Small intestine (tissue), 7 donors: ENCODE results near the gene ASPSCR1. TPM values are rescaled to one million over a fixed set of nuclear protein-coding genes. Genes with fewer than 3 reads are reported as not detected.
A peak's percentile ranks its signal among the peaks of the same experiment; 100 is the strongest.

Experiments
- DNase-seq, 2 donors: peaks; one replicate each; pipeline versions ENCODE4 v3.0.0 to v3.0.0-alpha.2; 2013
- FAIRE-seq: peaks from 2 replicates; lab custom pipeline; 2012; peaks lifted over from hg19 to GRCh38; lab: Jason Lieb, UNC
- H3K27ac ChIP-seq, 3 donors: one replicate each; pipeline ENCODE4 v1.5.1; 2013; ENCODE audit warnings: low read length in 2 of 3, mild to moderate bottlenecking in 2 of 3, control low read depth in 1 of 3, inconsistent platforms in 1 of 3, low read depth in 1 of 3, moderate library complexity in 1 of 3
- H3K27me3 ChIP-seq, 3 donors: one replicate each; pipeline ENCODE4 v1.6.1; 2013; ENCODE audit warnings: low read length in 3 of 3, inconsistent platforms in 1 of 3; ENCODE audit not compliant: control insufficient read depth in 3 of 3, insufficient read depth in 3 of 3
- H3K36me3 ChIP-seq, 3 donors: one replicate each; pipeline ENCODE4 v1.6.1; 2013; ENCODE audit warnings: low read length in 3 of 3, inconsistent platforms in 1 of 3, low read depth in 1 of 3, mild to moderate bottlenecking in 1 of 3, moderate library complexity in 1 of 3; ENCODE audit not compliant: control insufficient read depth in 3 of 3, insufficient read depth in 2 of 3
- H3K4me1 ChIP-seq, 3 donors: one replicate each; pipeline ENCODE4 v1.6.1; 2013; ENCODE audit warnings: low read length in 2 of 3, inconsistent platforms in 1 of 3, low read depth in 1 of 3, mild to moderate bottlenecking in 1 of 3, moderate library complexity in 1 of 3; ENCODE audit not compliant: control insufficient read depth in 3 of 3, insufficient read depth in 2 of 3
- H3K4me3 ChIP-seq, 3 donors: one replicate each; pipeline ENCODE4 v1.5.1; 2013; ENCODE audit warnings: low read length in 3 of 3, control low read depth in 1 of 3, inconsistent platforms in 1 of 3, low read depth in 1 of 3, mild to moderate bottlenecking in 1 of 3, moderate library complexity in 1 of 3
- H3K9me3 ChIP-seq, 2 donors: one replicate each; pipeline ENCODE4 v1.6.1; 2013; ENCODE audit warnings: low read depth in 1 of 2, low read length in 1 of 2; ENCODE audit not compliant: control insufficient read depth in 2 of 2, insufficient read depth in 1 of 2
- WGBS, 3 donors: extraction: QIAGEN DNeasy Blood & Tissue Kit; methylation state at CpG; one replicate each; pipeline ENCODE4 v1.1.7; 2013; 5-methylcytosine and 5-hydroxymethylcytosine counted together
- polyA plus RNA-seq, 4 donors: library from polyadenylated mRNA; stranded (reverse) in 3 of 4; unstranded in 1 of 4; fragments of 200-250 nt in 3 of 4; fragments of 120-200 nt in 1 of 4; gene quantifications; one replicate each; pipeline versions ENCODE4 v1.2.1 to v1.2.3, GENCODE V29; 2013
- donor health status: healthy with polysubstance abuse.
- donor health status: control.
- donor health status: control.
- donor health status: Bipolar disorder and iron deficiency.
- donor health status: healthy.

ASPSCR1 gene
- polyA plus RNA-seq, 4 donors: 23.5 to 96.7 (median 47.5) TPM

GRCh38 chr17:82022981-82023446, 45.6 kb downstream of the ASPSCR1 start, which contains the start of gene LRRC45:
TSS of gene LRRC45 (plus strand) at chr17:82023305. CDS start at chr17:82023644, 339 bp downstream.
- FAIRE-seq: peak; percentile 55

GRCh38 chr17:82023447-82024241, 46.2 kb downstream of the ASPSCR1 start:
- peaks cover 2 to 35% (median 5%) of the 10 kb centered on the region in 3 donors for H3K4me1 ChIP-seq
- no peaks in the 10 kb centered on the region for H3K27me3 ChIP-seq
- peaks cover 0 to 56% (median 0%) of the 10 kb centered on the region in 3 donors for H3K36me3 ChIP-seq
- H3K9me3 ChIP-seq: no peaks in the 10 kb centered on the region
- peak overlapping the region; percentile 60 to 82 (median 74) for H3K4me3 ChIP-seq
- no peak for FAIRE-seq
- no peak overlapping the region for H3K27ac ChIP-seq
- 1 to 4% (median 3%) methylated on average over 50 to 55 of the region's 55 CpGs for WGBS, 3 donors
- DNase-seq: peak; percentile 16 to 68

More at GRCh38 chr17:82022981-82023446, 45.6 kb downstream of the ASPSCR1 start, which contains the start of gene LRRC45:
- Histone ChIP-seq H3K4me3 (peak within 1 kb of the TSS; percentile 76 to 82 (median 77)), H3K27me3 (no peaks in the 10 kb centered on the region), H3K27ac (peak within 1 kb of the TSS in 2 of 3 donors; percentile 26 to 85), H3K9me3 (no peaks in the 10 kb centered on the region), H3K4me1 (peaks cover 2 to 35% (median 5%) of the 10 kb centered on the region in 3 donors), H3K36me3 (peaks cover 0 to 56% (median 0%) of the 10 kb centered on the region in 3 donors)
- WGBS, 3 donors: 1% methylated on average over 38 to 42 of the region's 42 CpGs
- peak; percentile 99 to 100 for DNase-seq

GRCh38 chr17:82024859-82025258, 47.4 kb downstream of the ASPSCR1 start:
- no peaks in the 10 kb centered on the region for H3K27me3 ChIP-seq
- FAIRE-seq (no peak), DNase-seq (no peak)
- peaks cover 2 to 31% (median 5%) of the 10 kb centered on the region in 3 donors for H3K4me1 ChIP-seq
- no peak overlapping the region for H3K4me3 ChIP-seq
- H3K36me3 ChIP-seq: peaks cover 0 to 58% (median 0%) of the 10 kb centered on the region in 3 donors
- no peaks in the 10 kb centered on the region for H3K9me3 ChIP-seq
- no peak overlapping the region for H3K27ac ChIP-seq
- 94 to 96% (median 95%) methylated on average over 16 to 17 of the region's 17 CpGs for WGBS, 3 donors

GRCh38 chr17:82025401-82026107, 48.1 kb downstream of the ASPSCR1 start:
- Histone ChIP-seq H3K4me3 (no peak overlapping the region), H3K27ac (no peak overlapping the region), H3K4me1 (peaks cover 2 to 31% (median 9%) of the 10 kb centered on the region in 3 donors), H3K9me3 (no peaks in the 10 kb centered on the region), H3K27me3 (no peaks in the 10 kb centered on the region), H3K36me3 (peaks cover 0 to 58% (median 0%) of the 10 kb centered on the region in 3 donors)
- DNase-seq (no peak), FAIRE-seq (no peak)
- WGBS, 3 donors: 93 to 96% (median 95%) methylated on average over 25 of the region's 25 CpGs

- no peak overlapping the region for H3K27ac ChIP-seq
- 91 to 97% (median 95%) methylated on average over 13 of the region's 13 CpGs for WGBS, 3 donors
- FAIRE-seq (no peak), DNase-seq (no peak)
- peaks cover 4 to 28% (median 11%) of the 10 kb centered on the region in 3 donors for H3K4me1 ChIP-seq
- peaks cover 0 to 61% (median 0%) of the 10 kb centered on the region in 3 donors for H3K36me3 ChIP-seq
- no peaks in the 10 kb centered on the region for H3K27me3 ChIP-seq
- no peak overlapping the region for H3K4me3 ChIP-seq
- H3K9me3 ChIP-seq: no peaks in the 10 kb centered on the region
Observed at GRCh38 chr17:82028246-82028645, 50.8 kb downstream of the ASPSCR1 start.

- no peak for FAIRE-seq
- WGBS, 3 donors: 96 to 99% (median 98%) methylated on average over 9 of the region's 9 CpGs
Observed at GRCh38 chr17:82028966-82029365, 51.5 kb downstream of the ASPSCR1 start.

DNA sequence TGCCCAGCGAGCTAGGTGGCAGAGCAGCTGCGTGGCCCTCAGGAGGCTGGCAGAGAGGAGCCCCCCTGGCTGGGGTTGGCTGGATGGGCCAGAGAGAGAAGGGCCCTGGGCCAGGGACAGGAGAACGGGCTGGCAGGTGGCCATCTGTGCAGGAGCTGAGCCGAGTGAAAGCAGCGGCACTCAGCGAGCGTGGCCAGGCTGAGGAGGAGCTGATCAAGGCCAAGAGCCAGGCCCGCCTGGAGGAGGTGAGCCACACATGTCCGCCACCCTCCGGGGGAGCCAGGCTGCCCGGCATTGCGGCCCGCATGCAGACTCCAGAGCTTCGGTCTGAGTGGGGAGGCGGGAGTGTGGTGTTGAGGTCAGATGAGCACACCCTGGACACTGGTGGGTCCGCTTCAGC, 52.0 kb downstream of the ASPSCR1 start:
- no peak overlapping the region for H3K4me3 ChIP-seq
- no peaks in the 10 kb centered on the region for H3K27me3 ChIP-seq
- DNase-seq: no peak
- H3K27ac ChIP-seq: no peak overlapping the region
- no peaks in the 10 kb centered on the region for H3K9me3 ChIP-seq
- no peak for FAIRE-seq
- WGBS, 3 donors: 92 to 95% (median 94%) methylated on average over 16 of the region's 16 CpGs
- H3K4me1 ChIP-seq: peaks cover 2 to 20% (median 6%) of the 10 kb centered on the region in 3 donors
- peaks cover 0 to 68% (median 0%) of the 10 kb centered on the region in 3 donors for H3K36me3 ChIP-seq

More at GRCh38 chr17:82028966-82029365, 51.5 kb downstream of the ASPSCR1 start:
- no peak for DNase-seq
- peaks cover 0 to 65% (median 0%) of the 10 kb centered on the region in 3 donors for H3K36me3 ChIP-seq
- no peak overlapping the region for H3K27ac ChIP-seq
- H3K9me3 ChIP-seq: no peaks in the 10 kb centered on the region
- peaks cover 2 to 24% (median 10%) of the 10 kb centered on the region in 3 donors for H3K4me1 ChIP-seq
- H3K27me3 ChIP-seq: no peaks in the 10 kb centered on the region
- no peak overlapping the region for H3K4me3 ChIP-seq

- H3K36me3 ChIP-seq: peaks cover 0 to 70% (median 0%) of the 10 kb centered on the region in 3 donors
- no peak for FAIRE-seq
- H3K4me3 ChIP-seq: no peak overlapping the region
- no peaks in the 10 kb centered on the region for H3K9me3 ChIP-seq
- no peak overlapping the region for H3K27ac ChIP-seq
- no peaks in the 10 kb centered on the region for H3K27me3 ChIP-seq
- 63 to 78% (median 68%) methylated on average over 22 to 31 of the region's 31 CpGs for WGBS, 3 donors
- no peak for DNase-seq
- H3K4me1 ChIP-seq: peaks cover 2 to 15% (median 6%) of the 10 kb centered on the region in 3 donors
Observed at GRCh38 chr17:82029990-82030469, 52.6 kb downstream of the ASPSCR1 start.
